ENCODE data around the gene SP6.

SP6 gene

DNA sequence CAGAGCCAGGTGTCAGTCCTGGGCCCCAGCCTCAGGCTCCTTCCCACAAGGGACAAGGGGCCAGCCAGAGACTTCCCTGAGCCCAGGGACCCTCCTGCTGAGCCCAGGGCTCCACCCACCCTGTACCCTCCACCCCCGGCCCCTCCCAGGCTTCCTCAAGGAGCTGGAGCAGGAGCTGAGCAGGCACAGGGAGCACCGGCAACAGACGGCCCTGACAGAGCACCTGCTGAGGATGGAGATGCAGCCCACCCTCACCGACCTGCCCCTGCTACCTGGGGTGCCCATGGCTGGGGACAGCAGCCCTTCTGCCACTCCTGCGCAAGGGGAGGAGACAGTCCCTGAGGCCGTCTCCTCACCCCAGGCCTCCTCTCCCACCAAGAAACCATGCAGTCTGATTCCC is 14.4 kb downstream of the SP6 start:
- no peak for DNase-seq (ENCODE audit: low spot score)

DNA sequence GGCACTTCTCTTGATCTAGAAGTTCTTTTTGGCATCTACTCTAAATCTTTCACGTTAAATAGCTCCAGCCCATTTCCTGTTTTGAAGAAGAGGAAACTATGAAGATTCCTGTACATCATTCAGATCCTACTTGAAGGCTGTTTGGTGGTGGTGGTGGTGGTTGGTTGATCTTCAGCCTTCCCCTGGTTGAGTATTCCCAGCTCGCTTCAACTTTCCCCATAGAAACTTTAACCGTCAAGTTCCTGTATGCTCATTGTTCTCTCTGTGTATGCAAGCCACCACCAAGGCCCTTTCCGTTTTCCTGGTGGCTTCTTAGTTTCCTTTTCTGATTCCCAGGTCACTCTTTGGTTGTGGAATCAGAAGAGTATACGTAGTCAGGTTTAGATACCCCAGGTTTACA is 16.2 kb downstream of the SP6 start:
- DNase-seq (ENCODE audit: low spot score): no peak

DNA sequence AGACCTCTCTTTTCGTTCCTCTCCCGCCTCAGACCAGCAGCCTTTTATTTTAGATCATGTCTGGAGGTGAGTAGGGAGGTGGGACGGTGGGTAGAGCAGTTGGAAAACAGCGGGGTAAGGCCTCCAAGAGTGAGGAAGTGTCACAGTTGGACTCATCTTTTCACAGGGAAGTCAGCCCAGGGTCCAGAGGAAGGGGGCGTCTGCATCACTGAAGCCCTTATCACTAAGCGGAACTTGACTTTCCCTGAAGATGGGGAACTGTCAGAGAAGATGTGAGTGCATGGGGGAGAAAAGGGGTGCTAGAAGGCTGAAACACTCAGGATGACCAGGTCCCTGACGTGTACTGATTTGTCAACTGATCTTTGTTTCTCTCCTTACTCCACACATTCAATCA is 19.0 kb downstream of the SP6 start:
- peak; percentile 56 for DNase-seq (ENCODE audit: low spot score)

DNA sequence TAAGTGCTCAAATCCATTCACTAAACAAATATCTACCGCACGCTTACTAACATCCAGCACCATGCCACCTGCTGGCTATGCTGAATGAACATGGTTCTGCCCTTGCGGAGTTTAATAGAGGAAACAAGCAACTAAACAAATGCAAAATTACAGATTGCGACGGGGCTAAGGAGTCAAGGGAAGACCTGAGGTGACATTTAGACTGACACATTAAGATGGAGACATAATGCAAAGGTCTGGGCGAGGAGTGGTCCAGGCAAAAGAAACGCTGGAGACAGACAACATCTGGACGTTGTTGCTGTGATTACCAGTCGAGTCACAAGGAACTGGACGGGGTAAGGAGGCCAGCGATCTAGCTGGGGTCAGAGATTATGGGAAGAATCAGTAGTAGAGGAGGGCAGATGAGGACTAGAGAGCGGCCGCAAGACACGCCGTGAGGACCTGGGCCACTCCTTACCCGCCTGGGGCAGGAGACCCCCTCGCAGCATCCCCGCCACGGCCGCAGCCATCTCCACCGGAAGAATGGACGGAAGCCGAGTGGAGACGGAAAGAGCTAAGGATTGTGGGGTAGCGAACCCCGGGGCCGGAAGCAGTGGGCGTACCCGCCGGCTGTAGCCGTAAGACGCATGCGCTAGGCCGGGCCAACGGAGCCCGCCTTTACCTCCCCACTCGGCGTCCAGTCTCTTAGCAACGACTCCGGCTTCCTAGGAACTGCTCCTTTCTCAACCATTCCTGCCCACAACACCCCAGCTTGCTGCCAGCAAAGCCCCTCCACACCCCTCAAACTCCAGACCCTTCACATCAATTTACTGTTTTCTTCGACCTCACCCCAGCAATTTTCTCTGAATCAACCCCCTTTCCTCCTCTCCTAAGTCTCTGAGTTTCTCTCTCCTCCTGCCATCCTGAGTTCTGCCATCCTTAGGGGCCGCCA is 19.7 kb downstream of the SP6 start, which contains the start of the genes LRRC46 and MRPL10:
TSS of gene LRRC46 (plus strand) at position 668 of the 931 bp plus-strand sequence. CDS start 320 bp downstream, outside the sequence.
TSS of gene MRPL10 (minus strand) at position 539 of the 931 bp plus-strand sequence. CDS start at position 509, 30 bp downstream.
- peak; percentile 95 for DNase-seq (ENCODE audit: low spot score)

DNA sequence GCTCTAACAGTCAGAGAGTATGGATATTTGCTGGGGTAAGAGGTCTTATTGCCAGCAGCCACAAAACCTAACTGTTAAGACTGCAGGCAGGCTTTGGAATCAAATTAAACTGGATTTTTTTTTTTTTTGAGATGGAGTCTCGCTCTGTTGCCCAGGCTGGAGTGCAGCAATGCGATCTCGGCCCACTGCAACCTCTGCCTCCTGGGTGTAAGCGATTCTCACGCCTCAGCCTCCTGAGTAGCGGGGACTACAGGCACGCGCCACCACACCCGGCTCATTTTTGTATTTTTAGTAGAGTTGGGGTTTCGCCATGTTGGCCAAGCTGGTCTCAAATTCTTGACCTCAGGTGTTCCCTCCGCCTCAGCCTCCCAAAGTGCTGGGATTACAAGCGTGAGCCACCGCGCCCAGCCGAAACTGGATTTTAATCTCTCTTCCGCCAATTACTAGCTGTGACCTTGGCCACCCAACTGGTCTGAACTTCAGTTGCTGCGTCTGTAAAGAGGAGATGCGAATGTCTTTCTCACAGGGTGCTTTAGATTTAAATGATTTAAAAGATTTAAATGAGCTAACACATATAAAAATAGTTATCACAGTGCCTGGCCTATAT is 20.5 kb downstream of the SP6 start:
- no peak for DNase-seq (ENCODE audit: low spot score)

DNA sequence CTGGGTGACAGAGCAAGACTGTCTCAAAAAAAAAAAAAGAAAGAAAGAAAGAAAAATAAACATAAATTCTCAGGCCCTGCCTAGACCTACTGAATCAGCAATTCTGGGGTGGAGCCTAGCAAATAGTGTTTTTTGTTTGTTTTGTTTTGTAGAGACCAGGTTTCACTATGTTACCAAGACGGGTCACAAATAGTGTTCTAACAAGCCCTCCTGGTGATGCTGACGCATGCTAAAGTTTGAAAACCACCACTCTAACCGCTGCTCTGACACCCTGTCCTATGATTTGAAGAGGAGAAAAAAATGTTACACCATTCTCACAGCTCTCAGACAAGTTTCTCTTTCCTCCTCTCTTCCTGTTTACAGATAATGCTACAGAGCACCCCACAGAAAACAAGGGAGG is 21.1 kb downstream of the SP6 start:
- DNase-seq (ENCODE audit: low spot score): no peak

DNA sequence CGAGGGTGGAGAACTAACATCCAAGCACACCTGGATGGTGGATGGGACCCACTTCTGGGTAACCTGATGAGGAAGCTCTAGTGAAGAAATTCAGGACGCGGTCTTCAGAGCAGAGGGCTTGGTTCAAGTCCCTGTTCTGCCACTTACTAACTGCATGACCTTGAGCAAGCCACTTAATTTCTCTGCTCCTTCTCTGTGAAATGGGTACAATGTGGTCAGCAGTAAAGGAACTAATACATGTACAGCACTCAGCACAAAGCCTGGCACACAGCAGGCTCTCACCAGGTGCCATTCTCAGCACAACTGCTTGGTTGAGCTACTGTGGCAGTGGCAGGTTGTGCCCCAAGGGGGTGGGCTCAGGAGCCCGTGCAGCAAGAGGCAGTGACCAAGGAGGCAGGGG is 27.4 kb downstream of the SP6 start:
- no peak for DNase-seq (ENCODE audit: low spot score)

DNA sequence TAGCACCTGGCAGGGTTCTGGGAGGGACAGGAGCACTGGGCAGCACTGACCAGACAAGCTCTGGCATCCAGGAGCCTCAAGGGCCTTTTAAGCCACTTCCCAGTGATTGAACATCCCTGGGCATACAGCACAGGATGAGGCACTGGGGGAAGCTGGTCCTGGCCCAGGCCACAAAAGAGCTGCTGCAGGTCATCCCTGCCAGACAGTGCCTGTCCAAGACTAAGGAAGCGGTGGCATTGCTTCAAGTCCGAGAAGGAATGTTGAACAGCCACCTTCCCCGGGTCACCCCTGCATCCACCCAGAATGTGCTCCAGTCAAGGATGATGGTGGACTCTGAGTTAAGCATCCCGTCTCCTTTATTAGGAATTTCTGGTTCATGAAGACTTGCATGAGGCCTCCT is 28.2 kb downstream of the SP6 start:
- DNase-seq (ENCODE audit: low spot score): no peak

DNA sequence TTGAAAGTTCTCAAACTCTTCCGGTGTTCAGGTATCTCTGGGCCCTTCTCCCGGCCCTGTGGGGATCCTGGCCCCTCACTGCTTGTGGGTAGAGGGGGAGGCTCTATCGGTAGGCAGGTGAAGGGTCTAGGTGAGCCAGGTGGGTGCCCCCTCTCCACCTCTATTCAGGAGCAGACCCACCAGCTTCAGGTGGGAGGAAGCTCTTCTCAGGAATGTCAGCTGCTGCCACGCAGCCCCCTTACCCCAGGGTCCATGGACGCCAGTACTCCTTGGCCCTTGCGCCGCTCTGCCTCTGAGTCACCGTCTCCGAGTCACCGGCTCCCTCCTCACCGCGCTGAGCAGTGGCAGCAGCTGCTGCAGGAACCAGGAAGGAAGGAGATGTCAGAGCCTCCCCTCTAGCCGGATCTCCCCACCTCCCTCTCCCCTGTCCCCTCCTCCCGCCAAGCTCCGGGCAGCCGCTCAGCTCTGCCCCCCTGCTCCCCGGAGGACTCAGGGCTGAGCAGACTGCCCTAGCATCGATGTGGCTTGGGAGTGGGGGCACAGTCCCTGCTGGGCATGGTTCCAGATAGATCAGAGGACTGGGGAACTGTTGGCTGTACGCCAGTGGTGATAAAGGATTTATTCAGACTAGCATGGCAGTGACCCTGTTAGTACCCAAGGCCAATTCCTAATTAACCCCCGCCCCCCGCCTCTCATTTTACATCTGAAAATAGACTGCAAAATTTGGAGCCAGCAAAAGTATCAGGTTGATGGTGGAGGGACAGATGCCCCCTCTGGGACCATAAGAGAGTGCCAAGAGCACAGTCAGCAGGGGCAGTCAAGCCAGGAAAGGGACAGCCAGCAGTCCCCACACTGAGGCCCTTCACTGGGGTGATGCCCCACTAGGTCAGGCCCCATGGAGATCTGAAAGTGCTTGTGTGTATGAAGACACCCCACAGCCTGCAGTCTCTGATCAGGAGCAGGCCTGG is 29.3 kb downstream of the SP6 start, which contains the start of gene OSBPL7:
TSS of gene OSBPL7 (minus strand) at position 371 of the 968 bp plus-strand sequence. CDS start 1,516 bp downstream, outside the sequence.
- peak; percentile 91 for DNase-seq (ENCODE audit: low spot score)

DNA sequence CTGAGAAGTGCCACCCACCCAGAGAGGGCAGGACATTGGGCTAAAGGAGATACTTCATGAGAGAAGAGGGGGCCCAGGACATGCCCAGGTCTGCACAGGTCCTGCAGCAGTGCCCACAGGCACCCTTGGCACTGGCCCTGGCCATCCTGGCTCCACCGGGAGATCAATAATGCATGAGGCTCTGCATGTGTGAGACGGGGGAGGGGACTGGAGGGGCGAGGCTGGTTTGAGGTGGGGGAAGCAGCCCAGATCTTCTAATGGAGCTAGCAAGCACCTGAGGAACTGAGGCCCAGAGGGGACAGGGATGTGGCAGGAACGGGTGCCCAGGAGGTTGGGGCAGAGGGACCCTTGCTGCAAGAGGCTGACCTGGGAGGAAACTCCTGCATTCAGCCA is 29.9 kb downstream of the SP6 start:
- no peak for DNase-seq (ENCODE audit: low spot score)

DNA sequence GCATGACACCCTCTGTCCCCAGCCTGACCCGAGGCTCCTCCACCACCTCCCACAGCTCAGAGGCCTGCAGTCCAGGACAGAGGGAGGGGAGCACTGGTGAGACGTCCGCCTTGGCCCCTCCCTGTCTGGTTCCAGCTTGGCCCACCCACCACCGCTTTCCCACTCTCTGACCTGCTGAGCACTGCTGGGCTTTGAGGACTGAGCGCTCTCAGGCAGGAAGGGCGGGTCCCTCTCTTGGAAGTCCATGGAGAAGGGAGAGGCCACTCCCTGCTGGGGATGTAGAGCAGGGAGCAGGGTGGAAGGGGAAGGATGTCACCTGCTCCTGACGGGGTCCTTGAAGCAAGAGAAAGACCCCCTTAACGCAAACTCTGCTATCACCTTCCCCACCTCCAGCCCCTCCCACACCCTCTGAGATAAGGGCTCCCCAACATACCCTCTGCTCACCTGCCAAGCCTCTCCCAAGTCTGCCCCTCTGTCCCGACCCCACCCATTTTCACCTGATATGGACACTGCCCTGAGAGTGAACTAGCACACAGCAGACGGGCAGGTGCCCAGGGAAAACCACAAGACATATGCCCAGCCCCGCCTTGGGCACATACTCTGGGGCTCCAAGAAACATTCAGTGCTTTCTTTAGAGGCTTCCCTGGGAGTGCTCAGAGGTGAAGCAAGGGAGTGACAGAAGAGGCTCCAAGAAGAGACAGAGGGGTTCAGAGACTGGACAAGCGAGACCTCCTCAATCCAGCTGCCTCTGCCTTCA is 30.8 kb downstream of the SP6 start:
- no peak for DNase-seq (ENCODE audit: low spot score)

DNA sequence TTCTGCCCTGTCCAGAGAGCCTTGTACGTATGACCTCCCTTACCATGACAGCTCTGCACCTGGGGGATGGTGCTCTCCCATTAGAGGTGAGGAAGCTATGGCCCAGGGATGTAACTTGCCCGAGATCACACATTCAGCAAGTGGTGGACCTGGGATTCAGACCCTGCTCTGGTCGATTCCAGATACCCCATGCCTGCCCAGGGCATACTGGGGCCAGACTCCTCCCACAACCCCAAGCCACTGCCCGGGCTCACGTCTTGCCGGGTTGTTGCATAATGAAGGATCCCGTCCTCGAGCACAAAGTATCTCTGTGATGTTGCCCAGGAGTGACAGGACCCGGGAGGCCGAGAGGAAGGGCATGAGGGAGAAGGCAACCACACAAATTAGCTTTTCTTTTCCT is 31.5 kb downstream of the SP6 start:
- DNase-seq (ENCODE audit: low spot score): no peak

DNA sequence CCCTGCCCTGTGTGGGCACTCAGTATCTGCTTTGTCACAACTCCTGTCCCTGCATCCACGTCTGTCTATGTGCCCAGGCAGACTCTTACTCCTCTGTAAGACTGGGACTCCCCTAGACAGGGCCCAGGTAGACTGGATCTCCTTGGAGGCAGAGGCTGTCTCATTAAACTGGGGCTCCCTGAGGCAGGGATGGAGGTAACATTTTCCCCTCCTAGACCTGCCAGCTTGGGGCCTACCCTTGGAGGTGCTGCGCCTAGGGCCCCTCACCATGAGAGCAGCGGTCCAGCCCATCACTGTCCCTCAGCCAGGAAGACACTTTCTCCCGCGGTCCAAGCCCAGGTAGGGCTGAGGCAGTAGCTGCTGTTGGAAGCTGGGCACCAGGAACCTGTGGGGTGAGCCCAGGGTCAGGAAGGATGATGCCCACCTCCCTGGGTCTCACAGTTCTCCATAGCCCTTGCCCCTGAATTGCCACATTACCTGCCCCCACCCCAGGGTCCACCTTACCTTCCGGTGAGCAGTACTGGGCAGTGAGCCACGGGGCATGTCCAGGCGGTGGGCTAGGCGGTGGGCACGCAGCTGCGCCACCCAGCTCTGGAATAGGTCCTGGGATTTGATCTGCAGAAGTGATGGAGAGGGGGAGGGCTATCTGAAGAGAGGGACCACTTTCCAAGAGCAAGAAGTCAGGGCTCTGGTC is 32.8 kb downstream of the SP6 start:
- DNase-seq (ENCODE audit: low spot score): no peak

DNA sequence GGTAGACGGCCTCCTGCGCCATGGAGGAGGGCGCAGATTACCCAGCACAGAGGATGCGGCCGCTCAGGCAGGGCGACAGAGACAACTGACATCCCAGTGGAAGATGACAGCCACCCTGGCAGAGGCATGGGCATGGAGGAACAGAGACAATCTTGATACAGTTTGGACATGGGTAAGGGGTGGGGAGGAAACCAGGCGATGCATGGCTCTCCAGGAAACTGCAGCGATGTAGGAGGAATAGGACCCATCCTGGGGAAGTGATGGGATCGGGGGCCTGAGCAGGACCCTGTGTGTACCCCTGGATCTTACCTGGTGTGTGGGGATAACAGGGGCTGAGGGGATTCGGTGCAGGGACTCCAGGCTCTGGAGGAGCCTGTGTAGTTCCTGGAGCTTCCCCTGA is 34.0 kb downstream of the SP6 start:
- DNase-seq (ENCODE audit: low spot score): no peak

DNA sequence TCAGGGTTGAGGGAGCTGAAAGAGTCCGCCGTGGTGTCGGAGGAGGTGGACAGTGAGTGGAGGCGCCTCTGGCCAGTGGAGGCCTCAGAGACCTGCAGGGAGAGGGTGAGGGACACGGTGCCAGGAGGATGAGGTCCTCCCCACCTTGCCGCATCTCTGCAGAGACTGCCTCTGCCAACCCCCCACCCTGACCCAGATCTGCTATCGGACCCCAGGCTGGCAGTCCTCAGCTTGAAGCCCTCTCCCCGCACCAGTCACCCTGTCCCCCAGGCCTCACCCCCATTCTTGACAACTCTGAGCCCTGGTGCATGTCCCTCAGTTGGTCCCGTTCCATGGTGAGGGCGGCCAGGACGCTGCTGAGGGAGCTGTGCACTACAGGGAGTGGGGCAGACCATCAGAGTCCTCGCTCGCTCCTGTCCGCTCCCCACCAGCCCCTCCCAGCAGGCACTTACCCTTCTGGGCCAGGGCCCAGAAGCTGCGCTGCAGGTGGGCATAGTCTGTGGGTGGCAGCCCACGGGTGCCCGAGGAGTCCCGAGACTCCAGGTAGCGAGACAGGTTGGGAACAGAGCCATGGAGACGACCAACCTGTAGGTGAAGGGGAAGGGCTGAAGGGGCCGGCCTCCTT is 34.7 kb downstream of the SP6 start:
- no peak for DNase-seq (ENCODE audit: low spot score)

DNA sequence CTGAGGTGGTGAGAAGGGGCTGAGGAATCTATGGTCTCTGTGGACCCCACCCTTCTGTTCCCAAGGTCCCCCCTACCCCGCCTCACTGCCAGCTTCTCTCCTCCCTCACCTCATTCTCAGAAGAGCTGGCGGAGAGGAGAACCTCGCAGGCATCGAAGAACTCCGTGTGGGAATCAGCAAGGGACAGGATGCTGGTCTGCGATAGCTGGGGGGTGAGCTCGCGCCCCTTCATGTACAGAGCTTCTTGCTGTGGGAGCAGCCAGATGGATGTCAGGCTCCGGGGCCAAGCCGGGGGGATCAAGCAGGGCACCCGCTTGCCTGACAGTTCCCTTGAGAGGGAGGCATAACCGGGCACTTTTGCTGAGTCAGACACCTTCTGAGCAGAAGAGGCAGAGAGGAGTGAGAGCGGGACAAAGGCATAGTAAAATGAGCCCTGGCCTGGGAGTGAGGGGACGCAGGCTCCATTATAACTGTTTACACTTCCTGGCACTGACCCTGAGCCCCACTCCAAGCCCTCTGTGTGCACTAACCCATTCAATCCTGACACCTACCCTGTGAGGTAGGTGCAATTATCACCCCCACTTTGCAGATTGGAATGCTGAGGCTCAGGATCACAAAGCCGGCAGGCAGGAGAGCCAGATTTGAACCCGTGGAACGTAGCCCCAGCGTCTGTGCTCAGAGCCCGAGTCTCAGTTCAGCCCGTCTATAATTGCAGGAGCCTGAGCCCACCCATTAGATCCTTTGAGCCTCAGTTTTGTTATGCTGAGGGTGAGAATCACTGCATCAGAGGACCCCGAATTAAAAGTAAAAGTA is 35.7 kb downstream of the SP6 start:
- DNase-seq (ENCODE audit: low spot score): no peak

DNA sequence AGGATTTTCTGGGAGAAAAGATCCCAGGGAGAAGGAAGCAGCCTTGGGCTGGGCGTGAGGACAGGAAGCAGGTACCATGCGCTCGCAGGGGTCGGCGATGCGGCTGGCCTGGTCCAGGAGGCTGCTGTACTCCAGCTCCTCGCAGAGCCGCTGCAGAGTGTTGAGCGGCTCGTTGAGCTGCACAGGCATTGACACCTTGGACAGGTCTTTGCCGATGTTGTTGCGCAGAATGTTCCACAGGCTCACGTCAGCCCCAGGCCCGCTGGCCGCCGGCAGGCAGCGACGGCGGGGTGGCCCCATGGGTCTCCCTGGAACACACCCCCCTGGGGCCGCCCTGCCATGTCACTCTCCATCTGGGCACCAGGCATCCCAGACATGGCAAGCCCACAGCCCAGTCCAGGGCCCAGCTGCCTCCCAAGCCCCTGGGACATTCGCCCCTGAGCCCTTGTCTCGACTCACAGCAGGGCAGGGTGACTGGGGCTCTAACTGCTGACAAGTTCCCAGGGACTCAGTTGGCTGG is 37.4 kb downstream of the SP6 start:
- no peak for DNase-seq (ENCODE audit: low spot score)

DNA sequence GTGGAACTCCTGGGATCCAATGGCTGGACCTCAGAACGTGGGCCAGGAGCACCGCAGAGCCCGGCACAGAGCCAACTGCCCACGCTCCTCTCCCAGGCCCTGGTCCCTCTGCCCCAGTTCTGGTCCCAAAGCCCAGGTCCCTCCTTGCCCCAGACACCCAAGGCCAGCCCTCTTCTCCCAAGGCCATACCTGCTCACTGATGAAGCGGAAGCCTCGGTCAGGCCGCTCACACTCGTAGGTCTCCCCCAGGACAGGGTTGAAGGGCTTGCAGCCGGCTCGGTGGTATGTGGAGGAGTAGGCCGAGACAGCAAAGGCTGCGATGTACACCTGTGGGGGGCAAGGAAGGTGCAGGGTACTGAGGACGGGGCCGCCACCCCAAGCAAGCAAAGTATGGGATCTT is 37.9 kb downstream of the SP6 start:
- no peak for DNase-seq (ENCODE audit: low spot score)
